ENCODE measurements around the gene PDXP.

The PDXP gene

DNA sequence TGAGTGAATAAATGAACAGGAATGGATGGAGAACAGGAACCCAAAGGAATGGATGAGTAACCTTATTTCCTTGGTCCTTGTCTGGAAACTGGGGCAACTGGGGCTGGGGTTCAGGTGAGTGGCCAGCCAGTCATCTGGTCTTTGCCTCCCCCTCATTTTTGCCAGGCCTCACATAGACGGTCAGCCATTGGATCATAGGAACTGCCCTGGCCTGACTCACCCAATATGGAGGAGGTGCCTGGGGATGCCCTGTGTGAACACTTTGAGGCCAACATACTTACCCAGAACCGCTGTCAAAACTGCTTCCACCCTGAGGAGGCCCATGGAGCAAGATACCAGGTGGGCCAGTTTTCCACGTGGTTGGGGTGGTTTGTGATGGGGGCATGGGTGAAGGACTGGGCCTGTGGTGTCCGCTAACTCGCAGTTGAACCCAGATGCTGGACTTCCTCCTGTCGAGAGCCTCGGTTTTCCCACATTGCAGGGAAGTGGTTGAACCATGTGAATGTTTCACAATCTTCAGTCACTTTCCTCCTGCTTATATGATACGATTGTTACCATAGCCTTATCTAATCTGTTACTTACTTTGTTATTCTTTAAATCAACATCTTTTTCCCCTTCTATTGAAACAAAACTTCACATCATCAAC, 42.7 kb downstream of the PDXP start:
- no peak for DNase-seq
- Histone ChIP-seq H3K27me3 (no peaks in the 10 kb centered on the region), H3K4me1 (peaks cover 0 to 11% (median 7%) of the 10 kb centered on the region in 4 donors), H3K9me3 (no peaks in the 10 kb centered on the region), H3K27ac (no peak overlapping the region), H3K4me3 (no peak overlapping the region), H3K36me3 (no peaks in the 10 kb centered on the region)
- intact Hi-C loops (cut with DNase I; ENCODE audit: low total_unique reads), result no loop called here
- TF ChIP-seq, protein P1, sequence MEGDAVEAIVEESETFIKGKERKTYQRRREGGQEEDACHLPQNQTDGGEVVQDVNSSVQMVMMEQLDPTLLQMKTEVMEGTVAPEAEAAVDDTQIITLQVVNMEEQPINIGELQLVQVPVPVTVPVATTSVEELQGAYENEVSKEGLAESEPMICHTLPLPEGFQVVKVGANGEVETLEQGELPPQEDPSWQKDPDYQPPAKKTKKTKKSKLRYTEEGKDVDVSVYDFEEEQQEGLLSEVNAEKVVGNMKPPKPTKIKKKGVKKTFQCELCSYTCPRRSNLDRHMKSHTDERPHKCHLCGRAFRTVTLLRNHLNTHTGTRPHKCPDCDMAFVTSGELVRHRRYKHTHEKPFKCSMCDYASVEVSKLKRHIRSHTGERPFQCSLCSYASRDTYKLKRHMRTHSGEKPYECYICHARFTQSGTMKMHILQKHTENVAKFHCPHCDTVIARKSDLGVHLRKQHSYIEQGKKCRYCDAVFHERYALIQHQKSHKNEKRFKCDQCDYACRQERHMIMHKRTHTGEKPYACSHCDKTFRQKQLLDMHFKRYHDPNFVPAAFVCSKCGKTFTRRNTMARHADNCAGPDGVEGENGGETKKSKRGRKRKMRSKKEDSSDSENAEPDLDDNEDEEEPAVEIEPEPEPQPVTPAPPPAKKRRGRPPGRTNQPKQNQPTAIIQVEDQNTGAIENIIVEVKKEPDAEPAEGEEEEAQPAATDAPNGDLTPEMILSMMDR (IDR thresholded peaks at IDR 0.05), result no peak

DNA sequence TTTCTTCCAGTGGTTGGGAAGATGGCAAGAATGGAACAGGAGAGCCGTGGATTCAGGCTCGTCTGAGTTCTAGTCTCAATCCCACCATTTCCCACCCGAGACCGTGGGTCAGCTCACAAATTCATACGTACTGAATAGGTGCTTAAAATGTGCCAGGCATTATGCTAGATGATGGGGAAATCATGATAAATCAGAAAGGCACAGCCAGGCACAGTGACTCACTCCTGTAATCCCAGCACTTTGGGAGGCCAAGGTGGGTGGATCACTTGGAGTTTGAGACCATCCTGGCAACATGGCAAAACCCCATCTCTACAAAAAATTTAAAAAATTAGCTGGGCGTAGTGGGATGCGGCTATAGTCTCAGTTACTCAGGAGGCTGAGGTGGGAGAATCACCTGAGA, 45.4 kb downstream of the PDXP start:
- no peaks in the 10 kb centered on the region for H3K9me3 ChIP-seq
- H3K27ac ChIP-seq, result no peak overlapping the region
- H3K4me3 ChIP-seq, result no peak overlapping the region
- H3K27me3 ChIP-seq, result no peaks in the 10 kb centered on the region
- H3K4me1 ChIP-seq, result no peaks in the 10 kb centered on the region
- no peak for DNase-seq
- intact Hi-C loops (cut with DNase I; ENCODE audit: low total_unique reads), result no loop called here
- H3K36me3 ChIP-seq, result no peaks in the 10 kb centered on the region
- TF ChIP-seq, protein P1 (IDR thresholded peaks at IDR 0.05), result no peak

DNA sequence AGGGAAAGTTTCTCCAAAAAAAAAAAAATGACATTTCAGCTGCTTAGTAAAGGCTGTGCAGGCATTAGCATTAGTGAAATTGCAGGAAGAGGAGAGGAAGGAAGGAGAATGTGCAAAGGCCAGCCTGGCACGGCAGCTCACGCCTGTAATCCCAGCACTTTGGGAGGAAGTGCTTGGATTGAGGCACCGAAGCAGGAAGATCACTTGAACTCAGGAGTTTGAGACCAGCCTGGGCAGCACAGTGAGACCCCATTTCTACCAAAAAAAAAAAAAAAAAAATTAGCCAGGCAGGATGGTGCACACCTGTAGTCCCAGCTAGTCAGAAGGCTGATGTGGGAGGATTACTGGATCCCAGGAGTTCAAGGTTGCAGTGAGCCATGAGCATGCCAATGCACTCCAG, 46.1 kb downstream of the PDXP start:
- Histone ChIP-seq H3K4me3 (no peak overlapping the region), H3K4me1 (no peaks in the 10 kb centered on the region), H3K27me3 (no peaks in the 10 kb centered on the region), H3K36me3 (no peaks in the 10 kb centered on the region), H3K27ac (no peak overlapping the region), H3K9me3 (no peaks in the 10 kb centered on the region)
- TF ChIP-seq, protein P1 (IDR thresholded peaks at IDR 0.05), result no peak
- no peak for DNase-seq
- intact Hi-C loops (cut with DNase I; ENCODE audit: low total_unique reads), result no loop called here

DNA sequence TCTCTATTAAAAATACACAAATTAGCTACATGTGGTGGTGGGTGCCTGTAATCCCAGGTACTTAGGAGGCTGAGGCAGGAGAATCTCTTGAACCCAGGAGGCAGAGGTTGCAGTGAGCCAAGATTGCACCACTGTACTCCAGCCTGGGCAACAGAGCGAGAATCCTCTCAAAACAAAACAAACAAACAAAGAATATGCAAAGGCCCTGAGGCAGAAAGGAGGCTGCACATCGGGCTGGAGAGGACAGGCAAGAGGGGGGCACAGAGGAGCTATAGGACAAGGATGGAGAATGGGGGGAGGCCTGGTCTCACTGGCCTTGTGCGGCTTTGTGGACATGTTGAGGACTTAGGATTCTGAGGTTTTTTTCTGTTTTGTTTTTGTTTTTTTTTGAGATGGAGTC, 46.7 kb downstream of the PDXP start:
- Histone ChIP-seq H3K4me1 (no peaks in the 10 kb centered on the region), H3K4me3 (no peak overlapping the region), H3K36me3 (no peaks in the 10 kb centered on the region), H3K9me3 (no peaks in the 10 kb centered on the region), H3K27me3 (no peaks in the 10 kb centered on the region), H3K27ac (no peak overlapping the region)
- intact Hi-C loops (cut with DNase I; ENCODE audit: low total_unique reads), result no loop called here
- TF ChIP-seq, protein P1 (IDR thresholded peaks at IDR 0.05), result no peak
- DNase-seq, result no peak

DNA sequence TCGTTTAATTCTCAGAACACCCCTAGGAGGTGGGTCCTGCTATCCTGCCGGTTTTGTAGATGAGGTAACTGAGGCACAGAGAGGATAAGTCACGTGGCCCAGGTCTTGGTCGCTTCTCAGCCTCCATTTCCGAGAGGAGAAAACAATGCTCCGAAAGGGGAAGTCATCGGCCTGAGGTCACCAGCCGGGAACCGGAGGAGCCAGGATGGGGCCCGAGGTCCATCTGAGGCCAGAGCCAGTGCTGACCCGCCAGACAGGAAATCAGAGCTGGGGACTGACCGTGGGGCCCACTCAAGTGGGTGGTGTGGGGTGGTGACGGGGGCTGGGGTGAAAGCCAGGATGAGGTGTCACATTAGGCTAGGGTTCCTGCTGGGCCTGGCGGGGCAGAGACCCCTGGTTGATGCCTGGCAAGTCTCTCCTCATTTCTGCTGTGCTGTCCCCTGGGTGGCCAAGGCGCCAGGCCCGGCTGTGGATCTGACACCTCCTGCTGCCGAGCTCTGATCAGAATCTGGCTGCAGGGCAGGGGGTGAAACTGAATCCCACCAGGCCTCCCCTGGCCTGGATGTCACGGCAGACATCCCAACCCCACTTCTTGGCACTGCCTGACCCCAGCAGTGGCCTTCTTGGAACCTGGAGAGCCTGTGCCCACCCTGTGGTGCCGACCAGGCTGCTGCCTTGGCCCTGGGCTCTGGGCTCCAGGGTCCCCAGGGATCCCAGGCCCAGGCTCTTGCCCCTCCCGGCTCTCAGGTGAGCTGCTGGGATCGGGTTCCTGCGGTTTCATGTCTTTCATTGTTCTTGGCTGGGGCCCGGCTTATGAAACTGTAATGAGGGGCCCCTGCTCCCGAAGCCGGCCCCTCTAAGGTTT, 50.3 kb downstream of the PDXP start:
- intact Hi-C loops (cut with DNase I; ENCODE audit: low total_unique reads), result no loop called here

More for the DNA sequence above, 50.3 kb downstream of the PDXP start:
- no peaks in the 10 kb centered on the region for H3K36me3 ChIP-seq
- TF ChIP-seq, protein P1 (IDR thresholded peaks at IDR 0.05), result no peak
- no peaks in the 10 kb centered on the region for H3K27me3 ChIP-seq
- DNase-seq, result no peak
- H3K4me1 ChIP-seq, result no peaks in the 10 kb centered on the region
- H3K4me3 ChIP-seq, result no peak overlapping the region
- no peaks in the 10 kb centered on the region for H3K9me3 ChIP-seq
- H3K27ac ChIP-seq, result no peak overlapping the region
